GM12878 (cell line): ENCODE data around the gene ESYT2. TPM values are rescaled to one million over a fixed set of nuclear protein-coding genes. Genes with fewer than 3 reads are reported as not detected.

Experiments
- ATAC-seq: fragments of 200-7000 bp; cut with Tn5 transposase; 3 replicates; pipeline ENCODE4 v1.9.1; 2020; ENCODE audit warnings: mild to moderate bottlenecking, moderate library complexity
- BruUV-seq: library from RNA; stranded (reverse); fragments of 400-500 nt; replicated peaks from 2 replicates; lab custom pipeline; 2021; lab: Mats Ljungman, UMichigan
- CTCF ChIA-PET: fragments of 300-600 bp; sonication (Branson Sonifier 250); formaldehyde crosslinking; extraction: SDS; loops from one replicate; lab custom pipeline; 2021; ENCODE audit warnings: inconsistent platforms; lab: Yijun Ruan, JAX
- POLR2A ChIA-PET: fragments of 350-600 bp; formaldehyde crosslinking; extraction: SDS; loops from one replicate; lab custom pipeline; 2021; ENCODE audit warnings: inconsistent platforms; lab: Charles Lee
- RAD21 ChIA-PET: fragments of 300-600 bp; sonication (Branson Sonifier 250); formaldehyde crosslinking; loops from one replicate; lab custom pipeline; 2023; ENCODE audit warnings: antibody characterized with exemption; ENCODE audit not compliant: unreplicated experiment; lab: Charles Lee
- SMC1A ChIA-PET: fragments of 300-600 bp; sonication (Branson Sonifier 250); formaldehyde crosslinking; loops from one replicate; lab custom pipeline; 2023; ENCODE audit not compliant: unreplicated experiment, uncharacterized antibody; lab: Charles Lee
- DNase-seq: peaks from one replicate; pipeline ENCODE4 v3.0.0-alpha.2; 2011; ENCODE audit warnings: low read depth, low spot score
- FAIRE-seq: peaks from 3 replicates; lab custom pipeline; 2011; peaks lifted over from hg19 to GRCh38; lab: Jason Lieb, UNC
- H2AFZ ChIP-seq: 2 replicates; pipeline ENCODE4 v1.6.0; 2011; ENCODE audit warnings: low read depth, low read length, control low read depth; ENCODE audit not compliant: control insufficient read depth
- H3K27ac ChIP-seq: 2 replicates; pipeline ENCODE4 v1.5.1; 2011; ENCODE audit warnings: control low read depth; ENCODE audit not compliant: control insufficient read depth, insufficient read depth
- H3K27me3 ChIP-seq, 2 experiments: replicated peaks in 1 of 2; 2 replicates each; pipeline versions ENCODE4 v1.6.0 to v1.6.1; 2011; ENCODE audit warnings: low read length in 1 of 2; ENCODE audit not compliant: control insufficient read depth in 2 of 2, insufficient read depth in 2 of 2
- H3K36me3 ChIP-seq, 2 experiments: 2 replicates each; pipeline ENCODE4 v1.5.1; 2011; ENCODE audit warnings: low read length in 1 of 2; ENCODE audit not compliant: control insufficient read depth in 2 of 2, insufficient read depth in 2 of 2
- H3K4me1 ChIP-seq: 2 replicates; pipeline ENCODE4 v1.6.1; 2011; ENCODE audit warnings: mild to moderate bottlenecking, low read length, moderate library complexity, mixed read lengths; ENCODE audit not compliant: control insufficient read depth, insufficient read depth
- H3K4me2 ChIP-seq: 2 replicates; pipeline ENCODE4 v1.6.0; 2011; ENCODE audit warnings: control low read depth; ENCODE audit not compliant: control insufficient read depth, insufficient read depth
- H3K4me3 ChIP-seq: fragments of 200-600 bp; sonication (generic); 2 replicates; pipeline ENCODE4 v1.5.1; 2016
- H3K79me2 ChIP-seq: 2 replicates; pipeline ENCODE4 v1.6.0; 2011; ENCODE audit warnings: low read length; ENCODE audit not compliant: control insufficient read depth, insufficient read depth
- H3K9ac ChIP-seq: 2 replicates; pipeline ENCODE4 v1.8.0; 2011; ENCODE audit warnings: low read length, control low read depth, mixed read lengths; ENCODE audit not compliant: control insufficient read depth, insufficient read depth
- H3K9me3 ChIP-seq: replicated peaks from 3 replicates; pipeline ENCODE4 v1.5.1; 2011; ENCODE audit warnings: mild to moderate bottlenecking, low read length; ENCODE audit not compliant: control insufficient read depth, insufficient read depth
- H4K20me1 ChIP-seq: 2 replicates; pipeline ENCODE4 v1.6.0; 2011; ENCODE audit not compliant: control insufficient read depth, insufficient read depth
- MTA3 ChIP-seq: IDR thresholded peaks from 2 replicates; pipeline ENCODE4 v1.6.1; 2012; ENCODE audit warnings: low read length, inconsistent platforms, borderline replicate concordance
- NFIC ChIP-seq: IDR thresholded peaks from 2 replicates; pipeline ENCODE4 v1.6.1; 2012; ENCODE audit warnings: low read depth, mild to moderate bottlenecking, inconsistent platforms, low read length, moderate library complexity
- NFXL1 ChIP-seq: fragments of 450-650 bp; IDR thresholded peaks from 2 replicates; pipeline ENCODE4 v1.6.1; 2017; ENCODE audit warnings: antibody characterized with exemption, mild to moderate bottlenecking, borderline replicate concordance
- PAX8 ChIP-seq: fragments of 450-650 bp; IDR thresholded peaks from 2 replicates; pipeline ENCODE4 v1.6.1; 2017; ENCODE audit warnings: mild to moderate bottlenecking, moderate library complexity
- POLR2A ChIP-seq: IDR thresholded peaks from 2 replicates; pipeline ENCODE4 v1.6.1; 2011; ENCODE audit warnings: low read depth, mild to moderate bottlenecking, low read length
- SIN3A ChIP-seq: IDR thresholded peaks from 2 replicates; pipeline ENCODE4 v1.6.1; 2012; ENCODE audit warnings: low read depth, low read length, improper control_type of control experiment
- ZNF622 ChIP-seq: fragments of 450-650 bp; IDR thresholded peaks from 2 replicates; pipeline ENCODE4 v1.6.1; 2017; ENCODE audit warnings: mild to moderate bottlenecking, inconsistent platforms
- ZSCAN29 ChIP-seq: fragments of 450-650 bp; IDR thresholded peaks from 2 replicates; pipeline ENCODE4 v1.6.1; 2017; ENCODE audit warnings: mild to moderate bottlenecking, moderate library complexity
- WGBS: methylation state at CpG from one replicate; pipeline ENCODE4 v1.1.6; 2016; ENCODE audit warnings: low lambda C conversion rate; ENCODE audit not compliant: insufficient replicate concordance, insufficient coverage; ENCODE audit errors: missing lambda C conversion rate; 5-methylcytosine and 5-hydroxymethylcytosine counted together
- in situ Hi-C: fragments of 300-500 bp; cut with MboI; formaldehyde crosslinking; loops from 9 replicates; pipeline ENCODE4 v1.14.3; 2018; ENCODE audit warnings: mixed read lengths
- intact Hi-C: fragments of 100-400 bp; cut with micrococcal nuclease; formaldehyde crosslinking; loops from one replicate; pipeline ENCODE4 v1.14.2; 2022; ENCODE audit not compliant: unreplicated experiment
- polyA plus RNA-seq, 11 experiments: library from polyadenylated mRNA; depleted of rRNA in 4 of 11; unstranded in 6 of 11; stranded (reverse) in 5 of 11; fragments of >200 nt; fragmentation: Nextera tagmentation in 4 of 11; fragmentation: Illumina TruSeq in 1 of 11; extraction: Ambion mirVana in 4 of 11; extraction: Trizol in 1 of 11; gene quantifications; 1 replicate in 1 of 11; 2 replicates in 10 of 11; pipeline versions ENCODE4 v1.2.1 to v1.2.3, GENCODE V29; 2011 to 2016; ENCODE audit warnings: inconsistent platforms in 2 of 11, missing spikeins in 2 of 11, low read depth in 1 of 11
- total RNA-seq, 4 experiments: library from RNA; depleted of rRNA in 3 of 4; stranded (reverse); fragments of >200 nt in 3 of 4; fragmentation: Illumina TruSeq in 1 of 4; extraction: Trizol in 1 of 4; gene quantifications; 2 replicates each; pipeline versions ENCODE4 v1.2.1 to v1.2.3, GENCODE V29; 2013 to 2021

The ESYT2 gene
- total and polyA plus RNA-seq, 10 of the 15 experiments (the other 5 are each of a cell fraction or from before 2014, with no cell fraction given), result 1.9 to 44.6 (median 21.4) TPM

DNA sequence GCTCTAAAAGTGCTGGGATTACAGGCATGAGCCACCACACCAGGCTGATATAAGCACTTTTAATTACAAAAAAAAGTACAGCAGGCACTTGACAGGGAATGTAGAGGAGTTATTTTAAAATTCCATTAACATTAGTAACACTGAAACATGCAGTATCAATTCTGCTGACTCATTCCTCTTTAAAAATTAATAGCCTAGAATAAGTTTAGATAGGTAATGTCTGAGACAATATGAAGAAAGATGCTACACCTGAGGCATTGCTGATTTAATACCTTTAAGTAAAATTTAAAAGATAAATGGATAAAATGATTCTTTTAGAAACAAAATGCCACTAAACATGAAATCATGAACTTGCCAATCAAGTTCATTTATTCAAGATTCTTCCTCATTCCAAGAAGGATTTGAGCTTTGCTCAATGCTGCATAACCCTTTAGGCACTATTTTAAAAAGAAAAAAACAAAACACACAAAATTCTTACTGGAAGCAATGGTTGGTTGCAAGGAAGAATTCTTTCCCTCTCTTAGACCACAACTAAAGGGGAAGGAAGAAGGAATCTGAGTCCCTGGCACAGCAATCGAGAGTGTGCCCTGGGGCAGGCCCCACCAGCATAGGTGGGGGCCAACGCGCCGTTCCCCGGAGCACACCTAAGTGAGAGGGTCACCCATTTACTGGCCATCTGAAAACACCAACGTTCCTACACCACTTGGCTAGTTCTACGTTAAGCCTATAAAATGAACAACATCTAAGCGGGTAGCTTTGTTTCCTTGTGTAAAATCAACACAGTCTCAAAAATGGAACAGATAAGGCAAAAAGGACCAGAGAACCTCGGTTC, 26.6 kb downstream of the ESYT2 start:
- in situ Hi-C loops (no loop called here), intact Hi-C loops (no loop called here)
- Histone ChIP-seq H3K36me3 (peaks cover 0 to 3% of the 10 kb centered on the region in 2 experiments; a peak in 1 of 4 replicates), H3K4me3 (no peak overlapping the region), H3K27me3 (no peaks in the 10 kb centered on the region), H3K79me2 (peaks cover 2% of the 10 kb centered on the region), H3K9ac (no peak overlapping the region), H2AFZ (no peak overlapping the region), H3K4me1 (no peaks in the 10 kb centered on the region), H4K20me1 (no peaks in the 10 kb centered on the region), H3K27ac (no peak overlapping the region), H3K4me2 (no peak overlapping the region), H3K9me3 (peaks cover 8% of the 10 kb centered on the region; the same call in 2 of the 3 replicates)
- DNase-seq (no peak), ATAC-seq (no peak), FAIRE-seq (no peak)
- WGBS, result 85% methylated on average over 9 of the region's 9 CpGs
- RAD21 ChIA-PET, result no interaction called here
- SMC1A ChIA-PET, result no interaction called here
- TF ChIP-seq NFXL1 (no peak), NFIC (no peak), ZNF622 (no peak)
- POLR2A ChIA-PET, result no interaction called here
- BruUV-seq, result no TSS peak
- CTCF ChIA-PET, result no interaction called here

DNA sequence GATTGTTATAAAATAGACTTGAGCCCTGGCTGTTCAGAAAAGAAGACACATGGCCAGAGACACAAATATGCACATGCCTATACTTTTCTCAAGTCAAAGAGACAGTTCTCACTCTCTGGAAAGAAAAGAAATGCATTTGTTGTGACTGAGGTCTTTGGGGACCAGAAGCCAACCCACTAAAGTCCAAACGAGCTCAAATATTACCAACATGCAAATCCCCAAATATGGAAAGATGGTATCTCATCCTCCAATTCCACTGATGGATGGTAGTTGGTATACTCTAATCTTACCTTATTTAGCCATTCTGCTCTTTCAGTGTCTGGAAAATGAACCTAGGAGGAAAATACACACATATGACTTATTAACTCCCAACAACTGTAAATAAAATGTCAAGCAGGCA, 30.6 kb downstream of the ESYT2 start:
- ChIA-PET RAD21 (no interaction called here), SMC1A (interaction anchor here (1.0 to 1.4 kb wide), 2 partner anchors 59 to 65 kb away, joined by 3 to 4 read pairs; no protein-coding TSS in a partner anchor), POLR2A (interaction anchor here (0.6 kb wide), 1 partner anchor 178 kb away, joined by 4 read pairs; no protein-coding TSS in a partner anchor), CTCF (no interaction called here)
- Histone ChIP-seq H2AFZ (no peak overlapping the region), H3K9ac (no peak overlapping the region), H3K4me3 (no peak overlapping the region), H3K9me3 (no peaks in the 10 kb centered on the region), H3K27ac (no peak overlapping the region), H4K20me1 (no peaks in the 10 kb centered on the region), H3K36me3 (peaks cover 3 to 11% of the 10 kb centered on the region in 2 experiments; a peak in 3 of 4 replicates), H3K79me2 (peaks cover 2% of the 10 kb centered on the region), H3K4me2 (no peak overlapping the region), H3K27me3 (no peaks in the 10 kb centered on the region), H3K4me1 (no peaks in the 10 kb centered on the region)
- DNase-seq, result no peak
- intact Hi-C loops (no loop called here), in situ Hi-C loops (no loop called here)
- FAIRE-seq, result no peak
- 0% methylated on average over 1 of the region's 1 CpG for WGBS
- BruUV-seq, result no TSS peak
- no peak for TF ChIP-seq MTA3
- no peak for TF ChIP-seq SIN3A
- TF ChIP-seq PAX8, result no peak
- no peak for TF ChIP-seq ZSCAN29
- TF ChIP-seq POLR2A, result no peak
- ATAC-seq, result no peak
